GM18517 (cell line): ENCODE measurements around the gene IL21R.
"Not testable (repeated sequence)": the region's sequence is repeated elsewhere in the genome, so short reads cannot be mapped to it uniquely, and the experiment has no call there.

ENCODE experiments used
- ATAC-seq: cut with Tn5 transposase; IDR thresholded peaks from one replicate; pipeline ENCODE4 v1.9.1; 2021; ENCODE audit warnings: mild to moderate bottlenecking, moderate library complexity; ENCODE audit not compliant: unreplicated experiment

IL21R gene

DNA sequence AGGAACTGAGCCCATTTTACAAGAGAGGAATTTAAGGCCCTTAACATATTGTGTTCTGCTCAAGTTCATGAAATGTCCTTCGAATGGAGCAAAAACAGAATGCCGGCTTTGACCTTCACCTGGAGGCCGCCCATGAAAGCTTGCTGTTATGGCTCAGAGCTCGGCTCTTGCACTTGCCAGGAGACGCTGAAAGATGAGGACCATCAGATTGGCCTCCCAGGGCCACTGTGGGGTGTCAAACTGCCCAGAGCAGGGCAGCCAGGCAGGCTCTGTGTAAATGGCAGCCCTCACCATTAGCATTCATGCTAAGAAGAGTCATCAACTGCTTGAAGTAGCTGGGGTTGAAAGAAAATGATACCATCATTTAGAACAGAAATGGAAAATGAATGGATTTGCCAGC, 39.3 kb downstream of the IL21R start:
- no peak for ATAC-seq

- ATAC-seq, result no peak
These were observed 40.0 kb downstream of the IL21R start for GRCh38 chr16:27441998-27442397.

- no peak for ATAC-seq
These were observed 42.0 kb downstream of the IL21R start for GRCh38 chr16:27444015-27444414.

- ATAC-seq, result no peak
These were observed 42.5 kb downstream of the IL21R start for GRCh38 chr16:27444470-27444869.

- no peak for ATAC-seq
These were observed 43.7 kb downstream of the IL21R start for GRCh38 chr16:27445502-27446175.

DNA sequence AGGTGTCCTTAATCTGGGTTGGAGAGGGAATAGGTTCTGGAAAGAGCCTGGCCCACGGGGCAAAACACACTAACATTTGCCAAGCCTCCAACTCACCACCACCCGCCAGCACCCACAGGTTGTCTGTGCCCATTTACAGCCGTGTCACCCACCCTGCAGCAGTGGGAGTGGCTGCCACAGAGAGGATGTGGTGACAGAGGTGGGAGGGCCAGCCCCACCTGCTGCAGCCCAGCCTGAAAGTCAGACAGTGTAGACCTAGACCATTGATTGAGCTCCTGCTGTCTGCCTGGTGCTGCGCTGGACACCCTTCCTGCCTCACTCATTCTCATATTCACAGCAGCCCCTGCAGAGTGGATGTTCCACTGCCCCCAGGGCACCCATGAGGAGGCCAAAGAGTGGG, 44.7 kb downstream of the IL21R start:
- no peak for ATAC-seq

- no peak for ATAC-seq
These were observed 45.3 kb downstream of the IL21R start for GRCh38 chr16:27447301-27447700.

DNA sequence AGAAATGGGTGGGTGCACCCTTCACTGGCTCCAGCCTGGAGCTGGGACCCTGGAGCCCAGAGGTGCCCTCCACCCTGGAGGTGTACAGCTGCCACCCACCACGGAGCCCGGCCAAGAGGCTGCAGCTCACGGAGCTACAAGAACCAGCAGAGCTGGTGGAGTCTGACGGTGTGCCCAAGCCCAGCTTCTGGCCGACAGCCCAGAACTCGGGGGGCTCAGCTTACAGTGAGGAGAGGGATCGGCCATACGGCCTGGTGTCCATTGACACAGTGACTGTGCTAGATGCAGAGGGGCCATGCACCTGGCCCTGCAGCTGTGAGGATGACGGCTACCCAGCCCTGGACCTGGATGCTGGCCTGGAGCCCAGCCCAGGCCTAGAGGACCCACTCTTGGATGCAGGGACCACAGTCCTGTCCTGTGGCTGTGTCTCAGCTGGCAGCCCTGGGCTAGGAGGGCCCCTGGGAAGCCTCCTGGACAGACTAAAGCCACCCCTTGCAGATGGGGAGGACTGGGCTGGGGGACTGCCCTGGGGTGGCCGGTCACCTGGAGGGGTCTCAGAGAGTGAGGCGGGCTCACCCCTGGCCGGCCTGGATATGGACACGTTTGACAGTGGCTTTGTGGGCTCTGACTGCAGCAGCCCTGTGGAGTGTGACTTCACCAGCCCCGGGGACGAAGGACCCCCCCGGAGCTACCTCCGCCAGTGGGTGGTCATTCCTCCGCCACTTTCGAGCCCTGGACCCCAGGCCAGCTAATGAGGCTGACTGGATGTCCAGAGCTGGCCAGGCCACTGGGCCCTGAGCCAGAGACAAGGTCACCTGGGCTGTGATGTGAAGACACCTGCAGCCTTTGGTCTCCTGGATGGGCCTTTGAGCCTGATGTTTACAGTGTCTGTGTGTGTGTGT, 46.8 kb downstream of the IL21R start:
- ATAC-seq, result no peak

DNA sequence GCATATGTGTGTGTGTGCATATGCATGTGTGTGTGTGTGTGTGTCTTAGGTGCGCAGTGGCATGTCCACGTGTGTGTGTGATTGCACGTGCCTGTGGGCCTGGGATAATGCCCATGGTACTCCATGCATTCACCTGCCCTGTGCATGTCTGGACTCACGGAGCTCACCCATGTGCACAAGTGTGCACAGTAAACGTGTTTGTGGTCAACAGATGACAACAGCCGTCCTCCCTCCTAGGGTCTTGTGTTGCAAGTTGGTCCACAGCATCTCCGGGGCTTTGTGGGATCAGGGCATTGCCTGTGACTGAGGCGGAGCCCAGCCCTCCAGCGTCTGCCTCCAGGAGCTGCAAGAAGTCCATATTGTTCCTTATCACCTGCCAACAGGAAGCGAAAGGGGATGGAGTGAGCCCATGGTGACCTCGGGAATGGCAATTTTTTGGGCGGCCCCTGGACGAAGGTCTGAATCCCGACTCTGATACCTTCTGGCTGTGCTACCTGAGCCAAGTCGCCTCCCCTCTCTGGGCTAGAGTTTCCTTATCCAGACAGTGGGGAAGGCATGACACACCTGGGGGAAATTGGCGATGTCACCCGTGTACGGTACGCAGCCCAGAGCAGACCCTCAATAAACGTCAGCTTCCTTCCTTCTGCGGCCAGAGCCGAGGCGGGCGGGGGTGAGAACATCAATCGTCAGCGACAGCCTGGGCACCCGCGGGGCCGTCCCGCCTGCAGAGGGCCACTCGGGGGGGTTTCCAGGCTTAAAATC, 47.6 kb downstream of the IL21R start:
- ATAC-seq, result no peak

GRCh38 chr16:27450196-27450549, 48.2 kb downstream of the IL21R start:
- no peak for ATAC-seq

GRCh38 chr16:27452569-27453493, 50.9 kb downstream of the IL21R start:
- ATAC-seq, result no peak

- no peak for ATAC-seq
These were observed 51.5 kb downstream of the IL21R start for GRCh38 chr16:27453494-27453825.

DNA sequence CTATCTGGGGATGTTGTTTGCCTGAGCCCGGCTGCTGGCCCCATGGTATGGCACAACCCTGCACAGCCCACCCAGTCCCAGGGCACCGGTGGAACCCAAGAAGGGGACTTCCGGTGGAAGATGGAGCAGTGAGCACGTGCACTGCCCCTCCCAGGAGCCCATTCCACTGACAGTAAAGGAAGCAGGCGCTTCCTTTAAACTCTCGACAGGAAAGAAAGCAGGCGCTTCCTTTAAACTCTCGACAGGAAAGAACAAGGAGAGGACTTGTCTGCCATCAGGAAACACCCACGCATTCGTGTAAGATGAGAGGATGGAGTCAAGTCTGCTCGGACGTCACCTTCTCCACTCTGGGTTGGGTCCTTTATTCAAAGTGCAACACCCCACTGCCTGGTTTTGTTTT, 53.7 kb downstream of the IL21R start:
- ATAC-seq, result no peak

DNA sequence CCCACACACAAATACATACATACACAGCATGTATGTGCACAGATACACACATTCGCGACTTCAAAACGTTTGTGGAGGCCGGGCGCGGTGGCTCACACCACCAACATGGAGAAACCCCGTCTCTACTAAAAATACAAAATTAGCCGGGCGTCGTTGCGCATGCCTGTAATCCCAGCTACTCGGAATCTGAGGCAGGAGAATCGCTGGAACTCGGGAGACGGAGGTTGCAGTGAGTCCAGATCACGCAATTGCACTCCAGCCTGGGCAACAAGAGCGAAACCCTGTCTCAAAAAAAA, 55.6 kb downstream of the IL21R start:
- not testable (repeated sequence) for ATAC-seq

DNA sequence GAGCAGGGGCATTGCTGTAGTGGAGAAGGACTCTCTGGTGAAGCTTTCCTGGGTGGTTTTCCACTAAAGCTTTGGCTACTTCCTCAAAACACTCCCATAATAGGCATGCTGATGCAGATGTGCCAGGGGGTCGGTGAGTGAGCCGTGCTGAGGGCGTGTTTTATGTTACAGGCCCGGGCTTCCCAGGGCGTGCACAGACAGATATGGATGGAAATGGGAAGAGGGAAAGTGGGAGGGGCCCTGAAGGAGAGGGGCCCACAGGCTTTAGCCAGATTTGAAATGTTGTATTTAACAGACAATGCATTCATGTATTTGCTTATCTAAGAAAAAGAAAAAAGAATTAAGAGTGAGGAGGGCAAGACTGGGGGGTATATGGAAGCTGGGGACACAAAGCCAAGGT, 56.3 kb downstream of the IL21R start:
- no peak for ATAC-seq

- no peak for ATAC-seq
These were observed 57.2 kb downstream of the IL21R start for GRCh38 chr16:27458987-27459688.

GRCh38 chr16:27460213-27460612, 58.2 kb downstream of the IL21R start:
- no peak for ATAC-seq

GRCh38 chr16:27460663-27461482, 58.9 kb downstream of the IL21R start:
- ATAC-seq, result no peak

- ATAC-seq, result no peak
These were observed 59.7 kb downstream of the IL21R start for GRCh38 chr16:27461483-27462171.
